GM21390 (cell line): ENCODE measurements around the gene STIL.
"Not testable (repeated sequence)": the region's sequence is repeated elsewhere in the genome, so short reads cannot be mapped to it uniquely, and the experiment has no call there.

Experiments used
- ATAC-seq: cut with Tn5 transposase; IDR thresholded peaks from one replicate; pipeline ENCODE4 v1.9.1; 2021; ENCODE audit not compliant: unreplicated experiment

STIL gene

DNA sequence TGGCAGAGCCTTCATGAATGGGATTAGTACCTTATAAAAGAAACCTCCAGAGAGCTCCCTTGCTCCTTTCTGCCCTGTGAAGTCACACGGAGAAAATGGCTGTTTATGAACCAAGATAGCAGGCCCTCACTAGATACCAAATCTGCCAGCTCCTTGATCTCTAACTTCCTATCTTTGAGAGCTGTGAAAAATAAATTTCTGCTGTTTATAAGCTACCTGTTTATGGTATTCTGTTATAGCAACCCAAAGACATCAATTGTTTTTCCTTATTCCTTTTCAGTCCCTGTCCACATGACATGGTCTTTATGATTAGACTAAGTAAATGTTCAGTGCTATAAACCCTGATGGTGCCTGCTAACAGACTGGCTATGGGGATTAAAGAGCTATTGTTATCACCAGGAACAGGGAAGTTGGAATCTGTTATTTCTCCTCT lies 9.7 kb upstream of the STIL start:
- ATAC-seq, result no peak

DNA sequence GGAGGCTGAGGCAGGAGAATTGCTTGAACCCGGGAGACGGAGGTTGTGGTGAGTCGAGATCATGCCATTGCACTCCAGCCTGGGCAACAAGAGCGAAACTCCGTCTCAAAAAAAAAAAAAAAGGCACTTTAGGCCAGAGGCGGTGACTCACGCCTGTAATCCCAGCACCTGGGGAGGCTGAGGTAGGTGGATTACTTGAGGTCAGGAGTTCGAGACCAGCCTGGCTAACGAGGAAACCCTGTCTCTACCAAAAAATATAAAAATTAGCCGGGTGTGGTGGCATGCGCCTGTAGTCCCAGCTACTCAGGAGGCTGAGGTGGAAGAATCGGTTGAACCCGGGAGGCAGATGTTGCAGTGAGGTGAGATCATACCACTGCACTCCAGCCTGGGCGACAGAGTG lies 6.0 kb upstream of the STIL start:
- ATAC-seq, result not testable (repeated sequence)

- no peak for ATAC-seq
Observed at GRCh38 chr1:47317841-47318240, 3.9 kb upstream of the STIL start.

GRCh38 chr1:47309427-47309826 lies 4.5 kb downstream of the STIL start:
- ATAC-seq, result no peak

DNA sequence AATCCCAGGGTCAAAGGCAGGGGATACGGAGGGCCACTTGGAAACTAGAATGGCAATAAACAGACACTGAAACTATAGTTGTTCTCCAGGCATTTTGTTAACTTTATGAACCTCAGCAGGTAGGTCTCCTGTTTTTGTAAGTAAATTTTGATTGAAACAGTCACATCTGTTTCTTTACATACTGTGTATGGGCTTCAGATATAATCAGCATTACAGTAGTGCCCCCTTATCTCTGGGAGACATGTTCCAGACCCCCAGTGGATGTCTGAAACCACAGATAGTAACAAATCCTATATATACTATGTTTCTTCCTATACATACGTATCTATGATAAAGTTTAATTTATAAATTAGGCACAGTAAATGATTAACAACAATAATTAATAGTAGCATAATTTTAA lies 11.5 kb downstream of the STIL start:
- ATAC-seq, result no peak

DNA sequence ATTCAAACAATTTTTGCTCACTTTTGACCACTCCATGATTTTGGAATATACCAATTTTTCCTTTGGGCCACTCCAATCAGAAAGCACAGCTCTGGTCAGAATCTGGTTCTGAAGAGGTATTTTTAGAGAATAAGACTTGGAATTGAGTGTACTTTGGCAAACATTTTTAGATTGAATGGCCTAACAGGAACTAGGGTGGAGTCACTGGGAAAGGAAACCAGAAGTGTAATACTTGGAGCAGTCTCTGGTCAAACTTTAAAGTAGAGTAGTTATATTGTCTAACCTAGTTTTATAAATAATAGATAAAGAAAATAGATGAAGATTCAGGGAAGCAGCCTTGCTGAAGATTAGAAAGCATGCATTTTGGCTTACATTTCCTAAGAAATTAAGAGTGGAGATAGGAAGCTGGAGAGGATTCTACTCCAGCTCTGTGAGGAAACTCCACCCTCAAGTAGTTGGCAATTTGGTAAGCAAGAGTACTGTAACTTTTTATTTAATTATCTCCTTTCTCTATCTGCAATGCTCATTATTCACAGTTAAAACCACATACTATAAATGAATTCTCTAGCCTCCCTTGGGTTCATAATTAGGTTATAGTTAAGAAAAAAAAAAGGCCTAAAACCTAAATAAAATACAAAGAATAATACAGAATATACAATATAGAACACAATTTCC lies 15.8 kb downstream of the STIL start:
- ATAC-seq, result no peak

- ATAC-seq, result no peak
Observed at GRCh38 chr1:47295579-47295978, 18.4 kb downstream of the STIL start.

DNA sequence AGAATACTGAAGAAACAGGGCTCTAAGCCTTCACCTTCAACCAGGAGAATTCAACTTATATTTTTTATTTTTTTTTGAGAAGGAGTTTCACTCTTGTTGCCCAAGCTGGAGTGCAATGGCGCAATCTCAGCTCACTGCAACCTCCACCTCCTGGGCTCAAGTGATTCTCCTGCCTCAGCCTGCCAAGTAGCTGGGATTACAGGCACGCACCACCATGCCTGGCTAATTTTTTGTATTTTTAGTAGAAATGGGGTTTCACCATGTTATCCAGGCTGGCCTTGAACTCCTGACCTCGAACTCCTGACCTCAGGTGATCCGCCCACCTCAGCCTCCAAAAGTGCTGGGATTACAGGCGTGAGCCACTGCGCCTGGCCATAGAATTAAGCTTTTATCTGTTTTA lies 19.1 kb downstream of the STIL start:
- ATAC-seq, result not testable (repeated sequence)

DNA sequence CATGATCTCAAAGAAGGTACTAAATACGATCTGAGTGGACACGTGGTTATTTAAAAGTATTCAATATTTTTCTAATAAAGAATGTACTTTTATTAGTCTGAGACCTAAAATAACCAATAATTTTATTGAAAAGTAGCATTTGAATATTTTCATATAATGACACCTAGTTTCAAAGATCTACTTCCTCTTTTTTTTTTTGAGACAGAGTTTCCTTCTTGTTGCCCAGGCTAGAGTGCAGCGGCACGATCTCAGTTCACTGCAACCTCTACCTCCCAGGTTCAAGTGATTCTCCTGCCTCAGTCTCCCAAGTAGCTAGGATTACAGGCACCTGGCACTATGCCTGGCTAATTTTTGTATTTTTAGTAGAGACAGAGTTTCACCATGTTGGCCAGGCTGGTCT lies 25.8 kb downstream of the STIL start:
- not testable (repeated sequence) for ATAC-seq

DNA sequence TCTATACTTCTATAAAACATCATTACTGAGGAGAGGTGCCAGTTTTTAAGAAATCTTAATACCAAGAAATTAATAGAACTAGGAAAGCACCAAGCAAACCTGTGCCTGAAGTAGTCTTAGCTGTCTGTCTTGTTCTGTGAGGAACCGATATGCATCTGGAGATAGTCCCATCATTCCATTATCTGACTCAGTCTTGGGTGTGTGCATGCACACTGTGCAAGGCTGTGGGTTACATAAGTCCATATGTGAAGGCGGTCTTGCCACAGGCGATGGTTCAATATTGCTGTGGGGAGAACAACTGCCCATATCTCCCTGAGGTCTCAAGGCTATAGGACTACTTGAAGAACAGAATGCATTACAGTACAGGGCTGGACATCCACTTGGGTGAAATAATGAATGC lies 33.8 kb downstream of the STIL start:
- no peak for ATAC-seq

DNA sequence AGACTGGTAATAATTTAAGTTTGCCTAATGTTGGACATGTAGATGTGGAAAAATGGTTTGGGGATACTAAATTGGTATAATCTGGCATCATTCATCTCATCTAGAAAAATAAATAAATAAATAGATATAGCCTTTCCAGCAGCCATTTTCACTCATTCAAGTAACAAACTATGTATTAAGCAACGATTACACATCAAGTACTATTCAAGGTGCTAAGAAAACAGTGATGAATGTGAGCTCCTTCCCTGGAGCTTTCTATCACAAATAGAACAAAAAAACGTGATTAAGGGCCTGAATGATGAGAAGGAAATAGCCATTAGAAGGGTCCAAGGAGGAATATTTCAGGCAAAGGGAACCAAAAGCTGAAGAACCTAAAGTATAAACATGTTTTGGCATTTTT lies 37.1 kb downstream of the STIL start:
- no peak for ATAC-seq

GRCh38 chr1:47275811-47276210 lies 38.1 kb downstream of the STIL start:
- not testable (repeated sequence) for ATAC-seq

DNA sequence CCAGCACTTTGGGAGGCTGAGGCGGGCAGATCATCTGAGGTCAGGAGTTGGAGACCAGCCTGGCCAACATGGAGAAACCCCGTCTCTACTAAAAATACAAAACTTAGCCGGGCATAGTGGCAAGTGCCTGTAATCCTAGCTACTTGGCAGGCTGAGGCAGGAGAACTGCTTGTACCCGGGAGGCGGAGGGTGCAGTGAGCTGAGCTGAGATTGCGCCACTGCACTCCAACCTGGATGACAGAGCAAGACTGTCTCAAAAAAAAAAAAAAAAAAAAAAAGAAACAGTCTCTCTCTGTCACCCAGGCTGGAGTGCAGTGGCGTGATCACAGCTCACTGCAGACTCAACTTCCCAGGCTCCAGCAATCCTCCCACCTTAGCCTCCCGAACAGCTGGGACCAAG lies 48.4 kb downstream of the STIL start:
- ATAC-seq, result not testable (repeated sequence)

DNA sequence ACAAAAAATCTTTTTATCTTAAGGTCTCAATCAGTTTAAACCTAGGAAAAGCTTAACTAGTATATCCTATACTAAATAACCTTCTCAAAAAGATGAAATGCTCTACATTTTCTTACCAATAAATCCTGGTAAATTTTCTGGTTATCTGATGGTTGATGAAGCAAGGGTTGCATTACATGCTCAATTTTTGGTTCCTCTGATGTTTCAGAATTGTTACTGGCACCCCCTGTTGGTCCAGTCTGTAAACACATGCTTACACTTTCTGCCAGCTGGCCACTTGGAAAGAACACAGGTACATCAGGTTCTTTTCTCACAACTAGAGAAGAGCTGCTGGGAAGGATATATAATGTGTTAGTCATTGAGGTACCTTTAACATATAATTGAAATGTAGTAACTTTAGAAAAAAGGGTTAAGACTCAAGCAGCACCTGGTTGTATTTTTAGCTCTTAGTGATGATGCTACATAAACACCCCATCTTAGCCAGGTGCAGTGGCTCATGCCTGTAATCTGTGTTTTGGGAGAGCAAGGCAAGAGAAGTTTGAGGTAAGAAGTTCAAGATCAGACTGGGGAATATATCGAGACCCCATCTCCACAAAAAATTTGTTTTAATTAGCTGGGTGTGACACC lies 51.0 kb downstream of the STIL start:
- no peak for ATAC-seq

DNA sequence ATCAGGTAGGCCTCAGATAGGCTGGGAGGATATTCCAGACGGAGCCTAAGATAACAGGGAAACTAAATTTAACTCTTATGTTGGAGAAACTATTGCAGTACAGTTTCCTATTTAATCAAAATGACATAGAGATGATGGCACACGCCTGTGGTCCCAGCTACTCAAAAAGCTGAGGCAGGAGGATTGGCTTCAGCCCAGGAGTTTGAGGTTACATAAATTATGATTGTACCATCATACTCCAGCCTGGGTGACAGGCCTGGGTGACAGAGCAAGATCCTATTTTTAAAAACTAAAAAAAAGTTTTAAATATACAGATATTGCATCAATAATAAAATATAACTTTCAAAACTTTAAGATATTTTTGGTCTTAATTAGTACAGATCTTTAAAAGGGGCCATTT lies 56.7 kb downstream of the STIL start:
- no peak for ATAC-seq

GRCh38 chr1:47252795-47253194 lies 61.2 kb downstream of the STIL start:
- ATAC-seq, result no peak

DNA sequence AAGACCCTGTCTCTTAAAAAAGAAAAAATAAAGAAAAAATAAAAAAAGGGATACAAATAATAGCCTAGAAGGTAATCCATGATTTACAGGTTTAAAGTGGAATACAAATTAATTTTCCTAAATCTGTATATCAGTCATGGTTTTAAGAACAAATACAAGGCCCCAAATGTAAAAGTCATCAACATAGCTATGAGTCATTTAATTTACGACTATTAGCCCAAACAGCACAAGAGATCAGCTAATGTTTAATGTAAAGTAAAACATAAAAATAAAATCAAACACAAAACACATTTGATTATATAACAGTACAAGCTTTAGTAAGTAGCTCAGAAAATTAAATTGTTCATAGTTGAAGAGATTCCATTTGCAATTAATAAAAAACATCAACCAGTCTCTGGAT lies 61.6 kb downstream of the STIL start:
- ATAC-seq, result no peak

DNA sequence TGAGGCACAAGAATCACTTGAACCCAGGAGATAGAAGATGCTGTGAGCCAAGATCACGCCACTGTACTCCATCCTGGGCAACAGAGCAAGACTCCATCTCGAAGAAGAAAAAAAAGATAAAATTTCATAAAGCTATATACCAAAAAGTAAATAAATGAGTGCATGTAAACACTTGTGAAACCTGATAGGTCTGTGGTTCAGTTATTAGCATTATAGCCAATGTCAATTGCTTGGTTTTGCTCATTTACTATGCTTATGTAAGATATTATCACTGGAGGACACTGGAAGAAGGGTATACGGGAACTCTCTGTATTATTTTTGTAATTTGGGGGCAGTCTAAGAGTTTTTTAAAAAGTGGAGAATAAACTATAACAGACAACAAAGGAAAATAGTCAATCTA lies 64.2 kb downstream of the STIL start:
- ATAC-seq, result no peak

- ATAC-seq, result no peak
Observed at GRCh38 chr1:47244339-47244862, 69.5 kb downstream of the STIL start.

DNA sequence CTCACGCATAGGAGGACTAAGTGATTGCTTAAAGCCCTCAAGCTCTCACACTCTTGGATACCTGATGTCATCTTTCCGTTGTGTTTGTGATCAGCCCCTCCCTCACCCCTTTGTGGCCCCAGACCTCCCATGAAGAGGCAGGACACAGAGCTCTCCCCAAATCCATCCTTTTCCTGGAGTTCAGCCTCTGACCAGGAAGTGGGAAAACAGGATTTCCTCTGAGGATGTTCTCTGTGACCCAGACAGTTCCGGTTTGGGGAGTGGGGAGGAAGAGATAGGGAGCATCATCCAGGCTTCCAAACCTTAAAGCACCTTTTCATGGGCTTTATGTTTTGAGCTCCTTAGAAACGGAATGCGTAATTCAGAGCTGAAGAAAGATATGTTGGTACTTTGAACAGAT lies 70.0 kb downstream of the STIL start:
- no peak for ATAC-seq

DNA sequence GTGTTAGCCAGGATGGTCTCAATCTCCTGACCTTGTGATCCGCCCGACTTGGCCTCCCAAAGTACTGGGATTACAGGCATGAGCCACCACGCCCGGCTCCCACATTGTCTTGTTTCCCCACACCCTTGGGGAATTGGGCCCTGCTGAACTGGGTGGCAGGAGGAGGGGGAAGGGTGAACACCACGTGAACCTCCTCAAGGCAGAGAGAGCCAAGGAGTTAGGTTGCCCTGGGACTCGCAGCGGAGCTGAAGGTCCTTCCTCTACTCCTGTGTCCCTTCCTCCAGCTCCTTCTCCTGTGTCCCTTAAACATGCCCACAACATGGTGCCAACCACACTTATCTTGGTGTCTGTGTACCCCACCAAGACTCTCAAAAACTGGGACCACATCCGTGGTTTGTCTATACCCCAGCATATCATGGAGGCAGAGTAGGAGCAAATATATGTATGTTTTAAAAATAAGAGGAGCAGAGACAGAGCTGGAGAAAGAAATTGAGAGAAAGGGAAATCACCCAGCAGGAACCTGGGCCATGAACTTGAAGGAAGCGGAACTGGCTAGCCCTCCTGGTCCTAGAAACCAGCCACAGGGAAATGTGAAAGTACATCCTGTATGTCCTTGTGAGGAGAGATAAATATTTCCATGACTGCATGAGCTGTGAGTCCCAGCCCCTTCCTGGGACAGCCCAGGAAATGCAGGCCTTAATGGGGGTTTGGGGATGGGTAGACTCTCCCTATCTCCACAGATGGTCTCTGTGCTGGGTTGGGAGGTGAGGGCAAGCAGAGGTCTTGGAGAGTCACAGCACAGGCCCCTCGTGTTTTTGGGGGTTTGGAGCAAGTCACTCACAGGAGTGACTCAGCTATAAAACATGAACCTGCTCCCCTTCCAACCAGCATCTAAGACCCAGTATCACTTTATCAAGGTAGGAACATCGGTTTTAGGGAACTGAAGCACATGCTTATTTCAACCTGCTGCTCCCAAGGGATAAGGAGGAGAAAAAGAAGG lies 72.5 kb downstream of the STIL start:
- ATAC-seq, result no peak
